HepG2 (cell line): ENCODE results near the gene NTMT2. TPM values are rescaled to one million over a fixed set of nuclear protein-coding genes. Genes with fewer than 3 reads are reported as not detected.

ENCODE experiments used
- ATAC-seq: fragments of 200-7000 bp; cut with Tn5 transposase; 3 replicates; pipeline ENCODE4 v1.9.1; 2020; ENCODE audit warnings: mild to moderate bottlenecking, moderate library complexity
- BruUV-seq: library from RNA; stranded (reverse); fragments of 400-500 nt; replicated peaks from 2 replicates; lab custom pipeline; 2021; lab: Mats Ljungman, UMichigan
- CTCF ChIA-PET: fragments of 300-600 bp; formaldehyde crosslinking; extraction: SDS; loops from one replicate; lab custom pipeline; 2021; ENCODE audit warnings: low total read pairs, inconsistent platforms, low intra/inter-chr PET ratio; lab: Yijun Ruan, JAX
- POLR2A ChIA-PET: fragments of 350-600 bp; sonication (Branson Sonifier 250); formaldehyde crosslinking; loops from one replicate; lab custom pipeline; 2020; ENCODE audit warnings: antibody characterized with exemption, inconsistent platforms; lab: Yijun Ruan, JAX
- DNase-seq: peaks from one replicate; pipeline ENCODE4 v3.0.0-alpha.2; 2015; ENCODE audit warnings: low spot score
- FAIRE-seq: peaks from 3 replicates; lab custom pipeline; 2011; peaks lifted over from hg19 to GRCh38; lab: Jason Lieb, UNC
- H2AFZ ChIP-seq: one replicate; pipeline ENCODE4 v1.6.1; 2011; ENCODE audit warnings: low read length, inconsistent platforms
- H3K27ac ChIP-seq: fragments of 300-600 bp; 3 replicates; pipeline ENCODE4 v1.8.0; 2011; ENCODE audit warnings: mixed run types, mild to moderate bottlenecking, mixed read lengths, low read length, inconsistent platforms; ENCODE audit not compliant: insufficient read depth; ENCODE audit errors: extremely low read length
- H3K27me3 ChIP-seq, 2 experiments: fragments of 200-600 bp in 1 of 2; 2 replicates in 1 of 2; 3 replicates in 1 of 2; pipeline versions ENCODE4 v1.6.0 to v1.8.0; 2011; ENCODE audit warnings: low read length in 2 of 2, mild to moderate bottlenecking in 2 of 2, moderate library complexity in 2 of 2, inconsistent platforms in 1 of 2; ENCODE audit not compliant: insufficient read depth in 2 of 2, control insufficient read depth in 1 of 2
- H3K36me3 ChIP-seq, 2 experiments: fragments of 200-600 bp in 1 of 2; replicated peaks in 1 of 2; 2 replicates in 1 of 2; 3 replicates in 1 of 2; pipeline versions ENCODE4 v1.5.1 to v1.8.0; 2011; ENCODE audit warnings: low read length in 2 of 2, inconsistent platforms in 1 of 2; ENCODE audit not compliant: insufficient read depth in 2 of 2, control insufficient read depth in 1 of 2
- H3K4me1 ChIP-seq: 2 replicates; pipeline ENCODE4 v1.5.1; 2012; ENCODE audit warnings: low read length, inconsistent platforms; ENCODE audit not compliant: insufficient read depth
- H3K4me2 ChIP-seq: 2 replicates; pipeline ENCODE4 v1.6.0; 2011; ENCODE audit warnings: low read depth, low read length, inconsistent platforms
- H3K4me3 ChIP-seq, 3 experiments: fragments of 200-600 bp in 1 of 3; sonication (generic), shearing (Covaris generic) in 1 of 3; replicated peaks in 1 of 3; 2 replicates each; pipeline ENCODE4 v1.5.1; 2011 to 2016; ENCODE audit warnings: low read length in 3 of 3, inconsistent platforms in 2 of 3, low read depth in 2 of 3, mild to moderate bottlenecking in 2 of 3, control low read depth in 1 of 3, mixed read lengths in 1 of 3; ENCODE audit not compliant: insufficient read depth in 1 of 3
- H3K79me2 ChIP-seq: one replicate; pipeline ENCODE4 v1.6.1; 2011; ENCODE audit warnings: low read length, inconsistent platforms; ENCODE audit not compliant: insufficient read depth
- H3K9ac ChIP-seq: 2 replicates; pipeline ENCODE4 v1.6.0; 2011; ENCODE audit warnings: mild to moderate bottlenecking, low read depth, low read length, inconsistent platforms; ENCODE audit not compliant: insufficient read depth
- H3K9me3 ChIP-seq: 2 replicates; pipeline ENCODE4 v1.5.1; 2012; ENCODE audit warnings: mild to moderate bottlenecking, low read length
- H4K20me1 ChIP-seq: 2 replicates; pipeline ENCODE4 v1.6.0; 2011; ENCODE audit warnings: inconsistent platforms, mild to moderate bottlenecking, low read length, moderate library complexity; ENCODE audit not compliant: insufficient read depth
- DBP ChIP-seq: sonication (generic); formaldehyde crosslinking; IDR thresholded peaks from 2 replicates; pipeline ENCODE4 v1.4.0; 2020; ENCODE audit warnings: missing genetic modification reagents; ENCODE audit errors: not compliant biosample characterization
- ERF ChIP-seq: IDR thresholded peaks from 2 replicates; pipeline ENCODE4 v1.6.1; 2018; ENCODE audit warnings: missing biosample characterization, missing genetic modification reagents
- FOXO4 ChIP-seq: sonication (generic); formaldehyde crosslinking; conservative IDR thresholded peaks from 2 replicates; pipeline ENCODE4 v1.8.1; 2023; ENCODE audit warnings: missing genetic modification reagents
- FUBP1 ChIP-seq: sonication (generic); formaldehyde crosslinking; IDR thresholded peaks from 2 replicates; pipeline ENCODE4 v1.5.1; 2020; ENCODE audit warnings: missing genetic modification reagents, mild to moderate bottlenecking, borderline replicate concordance
- GPN1 ChIP-seq: sonication (generic); formaldehyde crosslinking; IDR thresholded peaks from 2 replicates; pipeline ENCODE4 v1.5.1; 2020; ENCODE audit warnings: missing genetic modification reagents, borderline replicate concordance
- MXI1 ChIP-seq: IDR thresholded peaks from 3 replicates; pipeline ENCODE4 v1.6.1; 2012; ENCODE audit warnings: low read depth, low read length, inconsistent platforms, borderline replicate concordance
- NR2F6 ChIP-seq, 2 experiments: IDR thresholded peaks; 2 replicates each; pipeline ENCODE4 v1.6.1; 2016; ENCODE audit warnings: antibody characterized with exemption in 1 of 2, mild to moderate bottlenecking in 1 of 2
- PHF8 ChIP-seq: sonication (generic); formaldehyde crosslinking; IDR thresholded peaks from 2 replicates; pipeline ENCODE4 v1.5.0; 2020; ENCODE audit warnings: missing genetic modification reagents
- SOX5 ChIP-seq: IDR thresholded peaks from 2 replicates; pipeline ENCODE4 v1.6.1; 2016; ENCODE audit warnings: borderline replicate concordance
- ZNF34 ChIP-seq: sonication (generic); formaldehyde crosslinking; IDR thresholded peaks from 2 replicates; pipeline ENCODE4 v1.4.0; 2020; ENCODE audit warnings: mild to moderate bottlenecking, missing genetic modification reagents, borderline replicate concordance
- ZNF441 ChIP-seq: sonication (generic); formaldehyde crosslinking; IDR thresholded peaks from 2 replicates; pipeline ENCODE4 v1.7.0; 2021; ENCODE audit warnings: missing genetic modification reagents, borderline replicate concordance
- ZNF609 ChIP-seq: sonication (generic); formaldehyde crosslinking; IDR thresholded peaks from 2 replicates; pipeline ENCODE4 v1.4.0; 2020; ENCODE audit warnings: mild to moderate bottlenecking, missing genetic modification reagents, borderline replicate concordance
- ZNF713 ChIP-seq: sonication (generic); formaldehyde crosslinking; IDR thresholded peaks from 2 replicates; pipeline ENCODE4 v1.4.0; 2020; ENCODE audit warnings: mild to moderate bottlenecking, missing genetic modification reagents
- ZNF740 ChIP-seq: sonication (generic); formaldehyde crosslinking; IDR thresholded peaks from 2 replicates; pipeline ENCODE4 v1.4.0; 2020; ENCODE audit warnings: missing genetic modification reagents
- WGBS: methylation state at CpG from one replicate; pipeline ENCODE4 v1.1.6; 2017; ENCODE audit warnings: low lambda C conversion rate; 5-methylcytosine and 5-hydroxymethylcytosine counted together
- in situ Hi-C: cut with HindIII; loops from 2 replicates; pipeline ENCODE4 v1.10.0; 2017; ENCODE audit warnings: low pct_unique_long_range_greater_than_20kb; ENCODE audit not compliant: extremely low pct_ligation_motif_present
- intact Hi-C: fragments of 100-400 bp; cut with micrococcal nuclease; formaldehyde crosslinking; loops from one replicate; pipeline ENCODE4 v1.10.0; 2022; ENCODE audit not compliant: unreplicated experiment
- polyA plus RNA-seq, 8 experiments: library from polyadenylated mRNA; depleted of rRNA in 3 of 8; stranded (reverse) in 7 of 8; unstranded in 1 of 8; fragments of >200 nt; fragmentation: Illumina TruSeq in 4 of 8; extraction: Trizol in 4 of 8; gene quantifications; 2 replicates each; pipeline versions ENCODE4 v1.2.1 to v1.2.3, GENCODE V29; 2011 to 2016; ENCODE audit warnings: low read depth in 4 of 8, missing spikeins in 1 of 8, mixed read lengths in 1 of 8; ENCODE audit not compliant: insufficient read depth in 1 of 8
- total RNA-seq, 5 experiments: library from RNA; depleted of rRNA; stranded (reverse); fragments of >200 nt; fragmentation: Illumina TruSeq; extraction: Trizol; gene quantifications; 2 replicates each; pipeline ENCODE4 v1.2.3, GENCODE V29; 2016; ENCODE audit warnings: low read depth in 1 of 5

Gene NTMT2
- total and polyA plus RNA-seq, 2 of the 13 experiments (the other 11 are each of a cell fraction or from before 2014, with no cell fraction given): not detected

- H4K20me1 ChIP-seq: no peaks in the 10 kb centered on the region
- H3K9ac ChIP-seq: no peak overlapping the region
- no peak overlapping the region for H3K27ac ChIP-seq
- CTCF ChIA-PET: no interaction called here
- POLR2A ChIA-PET: no interaction called here
- no peak overlapping the region for H3K4me3 ChIP-seq
- in situ Hi-C loops (no loop called here), intact Hi-C loops (no loop called here)
- no peaks in the 10 kb centered on the region for H3K27me3 ChIP-seq
- H2AFZ ChIP-seq: no peak overlapping the region
- no peaks in the 10 kb centered on the region for H3K4me1 ChIP-seq
- FAIRE-seq (no peak), ATAC-seq (no peak), DNase-seq (no peak)
- H3K79me2 ChIP-seq: no peaks in the 10 kb centered on the region
- H3K4me2 ChIP-seq: no peak overlapping the region
- no TSS peak for BruUV-seq
- no peaks in the 10 kb centered on the region for H3K9me3 ChIP-seq
- WGBS: 3% methylated on average over 6 of the region's 6 CpGs
- no peaks in the 10 kb centered on the region for H3K36me3 ChIP-seq
- TF ChIP-seq FOXO4 (CRISPR knock-in tag) (no peak), DBP (CRISPR knock-in tag) (no peak), ERF (CRISPR knock-in tag) (no peak), SOX5 (CRISPR knock-in tag) (no peak), ZNF713 (CRISPR knock-in tag) (no peak), NR2F6 (IDR thresholded peaks at IDR 0.05) (no peak), NR2F6 (CRISPR knock-in tag; IDR thresholded peaks at IDR 0.05) (no peak), ZNF34 (no peak), PHF8 (CRISPR knock-in tag) (no peak), ZNF609 (CRISPR knock-in tag) (no peak), MXI1 (no peak), GPN1 (CRISPR knock-in tag) (no peak), ZNF441 (CRISPR knock-in tag) (no peak), ZNF740 (CRISPR knock-in tag) (no peak), FUBP1 (CRISPR knock-in tag) (no peak)
Measured at GRCh38 chr1:170131450-170131849, 14.3 kb upstream of the NTMT2 start.
